K562 (cell line): ENCODE results near the gene PHKB. TPM values are rescaled to one million over a fixed set of nuclear protein-coding genes. Genes with fewer than 3 reads are reported as not detected.

Source experiments
- CEBPB ChIP-seq: fragments of 450-650 bp; IDR thresholded peaks from 2 replicates; pipeline ENCODE4 v1.6.1; 2016; ENCODE audit warnings: missing genetic modification characterization, missing compliant biosample characterization
- PBX2 ChIP-seq, 2 experiments: IDR thresholded peaks in 1 of 2; conservative IDR thresholded peaks in 1 of 2; 2 replicates each; pipeline ENCODE4 v1.6.1; 2016; ENCODE audit warnings: low read depth in 2 of 2, mild to moderate bottlenecking in 1 of 2, missing compliant biosample characterization in 1 of 2, missing genetic modification characterization in 1 of 2, moderate library complexity in 1 of 2
- PHF21A ChIP-seq: fragments of 450-650 bp; IDR thresholded peaks from 2 replicates; pipeline ENCODE4 v1.6.1; 2017; ENCODE audit warnings: low read depth, borderline replicate concordance
- RERE ChIP-seq: sonication (generic); formaldehyde crosslinking; IDR thresholded peaks from 2 replicates; pipeline ENCODE4 v1.8.0; 2023; ENCODE audit warnings: missing genetic modification reagents, mild to moderate bottlenecking, borderline replicate concordance
- polyA plus RNA-seq, 8 experiments: library from polyadenylated mRNA; depleted of rRNA in 4 of 8; stranded (reverse) in 5 of 8; unstranded in 3 of 8; fragments of >200 nt; fragmentation: Nextera tagmentation in 2 of 8; fragmentation: Illumina TruSeq in 1 of 8; extraction: Ambion mirVana in 2 of 8; extraction: Trizol in 1 of 8; gene quantifications; 2 replicates each; pipeline versions ENCODE4 v1.2.1 to v1.2.3, GENCODE V29; 2011 to 2014; ENCODE audit warnings: inconsistent platforms in 1 of 8, missing spikeins in 1 of 8
- total RNA-seq, 7 experiments: library from RNA; depleted of rRNA in 6 of 7; stranded (reverse); fragments of >200 nt in 6 of 7; fragmentation: Illumina TruSeq in 2 of 7; extraction: Trizol in 2 of 7; gene quantifications; 2 replicates each; pipeline versions ENCODE4 v1.2.1 to v1.2.3, GENCODE V29; 2011 to 2021; ENCODE audit warnings: low replicate concordance in 1 of 7

PHKB gene
- total and polyA plus RNA-seq, 9 of the 15 experiments (the other 6 are each of a cell fraction or from before 2014, with no cell fraction given), result 24.7 to 92.3 (median 67.0) TPM

GRCh38 chr16:47533744-47534292 lies 72.7 kb downstream of the PHKB start (continued):
- no peak for TF ChIP-seq RERE
- TF ChIP-seq PHF21A, result no peak
- TF ChIP-seq CEBPB (tag), result no peak
- no peak for TF ChIP-seq PBX2 (CRISPR knock-in tag; IDR thresholded peaks at IDR 0.05; ENCODE audit: low read depth)
- TF ChIP-seq PBX2 (tag; conservative IDR thresholded peaks at IDR 0.05; ENCODE audit: low read depth), result no peak
